ENCODE measurements around the gene TBL1Y.

DNA sequence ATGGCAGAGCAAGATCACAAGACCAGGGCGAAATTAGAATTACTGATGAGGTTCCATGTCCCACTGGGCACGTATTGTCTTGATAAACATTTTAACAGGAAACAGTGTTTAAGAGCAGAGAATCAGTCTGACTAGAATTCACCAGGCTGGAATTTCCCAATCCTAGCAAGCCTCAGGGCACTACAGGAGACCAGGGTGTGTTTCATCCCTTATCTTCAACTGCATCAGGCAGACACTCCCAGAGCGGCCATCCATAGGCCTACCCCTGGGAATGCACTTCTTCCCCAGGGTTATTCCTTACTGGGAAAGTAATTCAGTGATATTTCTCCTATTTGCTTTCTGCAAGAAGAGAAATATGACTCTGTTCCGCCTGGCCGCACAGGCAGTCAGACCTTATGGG is 205.4 kb downstream of the TBL1Y start:
- TF ChIP-seq, protein P1, sequence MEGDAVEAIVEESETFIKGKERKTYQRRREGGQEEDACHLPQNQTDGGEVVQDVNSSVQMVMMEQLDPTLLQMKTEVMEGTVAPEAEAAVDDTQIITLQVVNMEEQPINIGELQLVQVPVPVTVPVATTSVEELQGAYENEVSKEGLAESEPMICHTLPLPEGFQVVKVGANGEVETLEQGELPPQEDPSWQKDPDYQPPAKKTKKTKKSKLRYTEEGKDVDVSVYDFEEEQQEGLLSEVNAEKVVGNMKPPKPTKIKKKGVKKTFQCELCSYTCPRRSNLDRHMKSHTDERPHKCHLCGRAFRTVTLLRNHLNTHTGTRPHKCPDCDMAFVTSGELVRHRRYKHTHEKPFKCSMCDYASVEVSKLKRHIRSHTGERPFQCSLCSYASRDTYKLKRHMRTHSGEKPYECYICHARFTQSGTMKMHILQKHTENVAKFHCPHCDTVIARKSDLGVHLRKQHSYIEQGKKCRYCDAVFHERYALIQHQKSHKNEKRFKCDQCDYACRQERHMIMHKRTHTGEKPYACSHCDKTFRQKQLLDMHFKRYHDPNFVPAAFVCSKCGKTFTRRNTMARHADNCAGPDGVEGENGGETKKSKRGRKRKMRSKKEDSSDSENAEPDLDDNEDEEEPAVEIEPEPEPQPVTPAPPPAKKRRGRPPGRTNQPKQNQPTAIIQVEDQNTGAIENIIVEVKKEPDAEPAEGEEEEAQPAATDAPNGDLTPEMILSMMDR (IDR thresholded peaks at IDR 0.05; ENCODE audit: insufficient read depth, low read length, poor library complexity, severe bottlenecking): no peak
- TF ChIP-seq EZH2phosphoT487 (conservative IDR thresholded peaks at IDR 0.05; ENCODE audit: low read length): no peak

Data from SU-DHL-6 (cell line).